ENCODE data around the gene FABP7.

- TF ChIP-seq, protein P1, sequence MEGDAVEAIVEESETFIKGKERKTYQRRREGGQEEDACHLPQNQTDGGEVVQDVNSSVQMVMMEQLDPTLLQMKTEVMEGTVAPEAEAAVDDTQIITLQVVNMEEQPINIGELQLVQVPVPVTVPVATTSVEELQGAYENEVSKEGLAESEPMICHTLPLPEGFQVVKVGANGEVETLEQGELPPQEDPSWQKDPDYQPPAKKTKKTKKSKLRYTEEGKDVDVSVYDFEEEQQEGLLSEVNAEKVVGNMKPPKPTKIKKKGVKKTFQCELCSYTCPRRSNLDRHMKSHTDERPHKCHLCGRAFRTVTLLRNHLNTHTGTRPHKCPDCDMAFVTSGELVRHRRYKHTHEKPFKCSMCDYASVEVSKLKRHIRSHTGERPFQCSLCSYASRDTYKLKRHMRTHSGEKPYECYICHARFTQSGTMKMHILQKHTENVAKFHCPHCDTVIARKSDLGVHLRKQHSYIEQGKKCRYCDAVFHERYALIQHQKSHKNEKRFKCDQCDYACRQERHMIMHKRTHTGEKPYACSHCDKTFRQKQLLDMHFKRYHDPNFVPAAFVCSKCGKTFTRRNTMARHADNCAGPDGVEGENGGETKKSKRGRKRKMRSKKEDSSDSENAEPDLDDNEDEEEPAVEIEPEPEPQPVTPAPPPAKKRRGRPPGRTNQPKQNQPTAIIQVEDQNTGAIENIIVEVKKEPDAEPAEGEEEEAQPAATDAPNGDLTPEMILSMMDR (conservative IDR thresholded peaks at IDR 0.05; ENCODE audit: low read depth, low read length): no peak
- TF ChIP-seq EZH2 (IDR thresholded peaks at IDR 0.05; ENCODE audit: borderline replicate concordance, low read depth, low read length, poor library complexity, severe bottlenecking): no peak
Observed at GRCh38 chr6:122753000-122753687, 26.4 kb upstream of the FABP7 start.
